Suppressor macrophage treated with lipopolysaccharide for 4 hours (primary cell): ENCODE measurements around the gene TICAM2.

Experiments
- DNase-seq: peaks from one replicate; pipeline ENCODE4 v3.0.0-alpha.2; 2020

TICAM2 gene

GRCh38 chr5:115605436-115605835, 3.2 kb upstream of the TICAM2 start:
- no peak for DNase-seq

- DNase-seq = no peak
Observed at GRCh38 chr5:115602591-115603125, 379 bp upstream of the TICAM2 start.

GRCh38 chr5:115600766-115601165, 1.5 kb downstream of the TICAM2 start:
- peak; percentile 15 for DNase-seq

- no peak for DNase-seq
Observed at GRCh38 chr5:115599924-115600323, 2.4 kb downstream of the TICAM2 start.

GRCh38 chr5:115599502-115599901, 2.8 kb downstream of the TICAM2 start:
- DNase-seq = peak; percentile 67

GRCh38 chr5:115594128-115595047, 7.9 kb downstream of the TICAM2 start:
- no peak for DNase-seq

- no peak for DNase-seq
Observed at GRCh38 chr5:115589043-115589442, 13.2 kb downstream of the TICAM2 start.

- DNase-seq = no peak
Observed at GRCh38 chr5:115588640-115589039, 13.6 kb downstream of the TICAM2 start.

- DNase-seq = peak; percentile 53
Observed at GRCh38 chr5:115586525-115587146, 15.6 kb downstream of the TICAM2 start.

GRCh38 chr5:115585265-115585664, 17.0 kb downstream of the TICAM2 start:
- DNase-seq = no peak

GRCh38 chr5:115584501-115584900, 17.8 kb downstream of the TICAM2 start:
- DNase-seq = no peak

- peak; percentile 23 for DNase-seq
Observed at GRCh38 chr5:115583474-115583873, 18.8 kb downstream of the TICAM2 start.

GRCh38 chr5:115580941-115581340, 21.3 kb downstream of the TICAM2 start:
- no peak for DNase-seq

GRCh38 chr5:115579747-115580173, 22.5 kb downstream of the TICAM2 start:
- no peak for DNase-seq

GRCh38 chr5:115579216-115579615, 23.1 kb downstream of the TICAM2 start:
- DNase-seq = no peak

- peak; percentile 16 for DNase-seq
Observed at GRCh38 chr5:115578657-115579056, 23.6 kb downstream of the TICAM2 start.

GRCh38 chr5:115577741-115578140, 24.5 kb downstream of the TICAM2 start:
- DNase-seq = no peak

GRCh38 chr5:115577329-115577728, 24.9 kb downstream of the TICAM2 start:
- peak; percentile 45 for DNase-seq

- DNase-seq = no peak
Observed at GRCh38 chr5:115575167-115576070, 26.9 kb downstream of the TICAM2 start.

GRCh38 chr5:115573133-115573532, 29.1 kb downstream of the TICAM2 start:
- DNase-seq = no peak

- no peak for DNase-seq
Observed at GRCh38 chr5:115571441-115571878, 30.8 kb downstream of the TICAM2 start.

- DNase-seq = no peak
Observed at GRCh38 chr5:115568668-115569067, 33.6 kb downstream of the TICAM2 start.

GRCh38 chr5:115565233-115565632, 37.0 kb downstream of the TICAM2 start:
- no peak for DNase-seq
